HG03521 (cell line): ENCODE data around the gene SLC39A2.
"Not testable (repeated sequence)": the region's sequence is repeated elsewhere in the genome, so short reads cannot be mapped to it uniquely, and the experiment has no call there.

Source experiments
- ATAC-seq: cut with Tn5 transposase; IDR thresholded peaks from one replicate; pipeline ENCODE4 v1.9.1; 2021; ENCODE audit warnings: mild to moderate bottlenecking, moderate library complexity; ENCODE audit not compliant: unreplicated experiment

The SLC39A2 gene

GRCh38 chr14:20996521-20996920, 2.6 kb upstream of the SLC39A2 start:
- no peak for ATAC-seq

- ATAC-seq = no peak
Observed at GRCh38 chr14:20997115-20997514, 2.0 kb upstream of the SLC39A2 start.

GRCh38 chr14:20997564-20997963, 1.5 kb upstream of the SLC39A2 start:
- no peak for ATAC-seq

GRCh38 chr14:20998139-20998538, 954 bp upstream of the SLC39A2 start:
- ATAC-seq = no peak

GRCh38 chr14:20999591-20999990, 498 bp downstream of the SLC39A2 start:
- ATAC-seq = no peak

GRCh38 chr14:21001218-21001617, 2.1 kb downstream of the SLC39A2 start:
- ATAC-seq = no peak

GRCh38 chr14:21003788-21004346, 4.8 kb downstream of the SLC39A2 start:
- ATAC-seq = no peak

- ATAC-seq = not testable (repeated sequence)
Observed at GRCh38 chr14:21009721-21010120, 10.6 kb downstream of the SLC39A2 start.

- ATAC-seq = no peak
Observed at GRCh38 chr14:21011136-21011535, 12.0 kb downstream of the SLC39A2 start.

GRCh38 chr14:21014761-21015190, 15.7 kb downstream of the SLC39A2 start:
- no peak for ATAC-seq

- ATAC-seq = no peak
Observed at GRCh38 chr14:21015312-21015711, 16.2 kb downstream of the SLC39A2 start.

GRCh38 chr14:21016413-21017190, 17.5 kb downstream of the SLC39A2 start:
- ATAC-seq = no peak

- ATAC-seq = no peak
Observed at GRCh38 chr14:21017528-21018245, 18.6 kb downstream of the SLC39A2 start.

- ATAC-seq = no peak
Observed at GRCh38 chr14:21018286-21018685, 19.2 kb downstream of the SLC39A2 start.

GRCh38 chr14:21018781-21019180, 19.7 kb downstream of the SLC39A2 start:
- ATAC-seq = no peak

GRCh38 chr14:21019366-21019765, 20.3 kb downstream of the SLC39A2 start:
- ATAC-seq = no peak

GRCh38 chr14:21020977-21021545, 22.0 kb downstream of the SLC39A2 start:
- ATAC-seq = no peak

GRCh38 chr14:21022686-21023085, 23.6 kb downstream of the SLC39A2 start:
- no peak for ATAC-seq

GRCh38 chr14:21023174-21023573, 24.1 kb downstream of the SLC39A2 start:
- ATAC-seq = no peak

- no peak for ATAC-seq
Observed at GRCh38 chr14:21023817-21024584, 24.9 kb downstream of the SLC39A2 start.
